Activated T-helper 17 cell treated with anti-CD3 and anti-CD28 coated beads, Interleukin-2, amount 50 U/mL, for 72 hours (primary cell): ENCODE results near the gene RCOR1. TPM values are rescaled to one million over a fixed set of nuclear protein-coding genes. Genes with fewer than 3 reads are reported as not detected.
A peak's percentile ranks its signal among the peaks of the same experiment; 100 is the strongest.
"Not testable (repeated sequence)": the region's sequence is repeated elsewhere in the genome, so short reads cannot be mapped to it uniquely, and the experiment has no call there.

Experiments
- ATAC-seq: fragments of 150-1000 bp; cut with Tn5 transposase; replicated peaks from 2 replicates; pipeline ENCODE4 v1.10.0; 2021; ENCODE audit warnings: mild to moderate bottlenecking, moderate library complexity
- H3K27ac Mint-ChIP-seq: one replicate; pipeline ENCODE4 v1.8.0; 2022; ENCODE audit warnings: mixed read lengths
- H3K27me3 Mint-ChIP-seq: one replicate; pipeline ENCODE4 v1.8.0; 2022; ENCODE audit warnings: mixed read lengths
- H3K36me3 Mint-ChIP-seq: one replicate; pipeline ENCODE4 v1.8.0; 2022; ENCODE audit warnings: low read depth, mild to moderate bottlenecking, mixed read lengths
- H3K4me1 Mint-ChIP-seq: one replicate; pipeline ENCODE4 v1.8.0; 2022; ENCODE audit warnings: mixed read lengths
- H3K4me3 Mint-ChIP-seq: one replicate; pipeline ENCODE4 v1.8.0; 2022; ENCODE audit warnings: mild to moderate bottlenecking, mixed read lengths
- H3K9me3 Mint-ChIP-seq: one replicate; pipeline ENCODE4 v1.8.0; 2022; ENCODE audit warnings: mixed read lengths
- total RNA-seq, 2 donors: library from RNA; stranded (reverse); gene quantifications; one replicate each; pipeline ENCODE4 v1.2.3, GENCODE V29; 2022

Gene RCOR1
- total RNA-seq, 2 donors from 2014 or later, result 16.4 to 23.6 TPM

DNA sequence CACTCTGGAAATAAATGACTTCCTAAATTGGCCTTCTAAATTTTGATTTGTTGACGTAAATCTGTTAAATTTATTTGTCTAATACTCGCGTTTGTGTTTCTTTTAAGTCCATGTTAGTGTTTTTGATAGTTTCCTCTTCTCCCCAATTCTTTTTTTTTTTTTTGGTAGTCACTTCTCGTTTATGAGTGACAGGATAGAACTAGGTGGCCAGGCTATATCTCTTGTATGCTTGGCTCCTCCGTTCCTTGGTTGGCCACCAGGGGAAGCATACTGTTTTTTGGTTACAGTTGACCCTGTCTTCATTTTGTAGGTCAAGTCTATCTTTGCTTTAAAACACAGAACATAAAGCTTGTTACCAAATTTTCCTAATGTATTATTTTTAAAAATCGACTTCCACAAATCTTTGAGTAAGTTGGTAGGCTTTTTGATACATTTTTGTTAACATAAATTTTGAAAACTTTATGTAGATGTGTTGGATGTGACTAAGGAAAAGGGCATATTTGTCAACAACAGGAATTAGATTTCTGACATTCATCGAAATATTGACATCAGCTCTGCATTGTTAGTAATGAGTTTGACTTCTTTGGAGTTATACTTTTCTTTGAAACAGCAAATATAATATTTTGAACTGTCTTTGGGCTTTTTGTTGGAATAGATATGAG is 2.2 kb downstream of the RCOR1 start:
- peaks cover 12% of the 10 kb centered on the region for H3K4me1 Mint-ChIP-seq
- peaks cover 48% of the 10 kb centered on the region for H3K36me3 Mint-ChIP-seq
- H3K4me3 Mint-ChIP-seq, result peak overlapping the region; percentile 80
- peak overlapping the region; percentile 74 for H3K27ac Mint-ChIP-seq
- ATAC-seq, result peak; percentile 30
- H3K27me3 Mint-ChIP-seq, result no peaks in the 10 kb centered on the region
- no peaks in the 10 kb centered on the region for H3K9me3 Mint-ChIP-seq

DNA sequence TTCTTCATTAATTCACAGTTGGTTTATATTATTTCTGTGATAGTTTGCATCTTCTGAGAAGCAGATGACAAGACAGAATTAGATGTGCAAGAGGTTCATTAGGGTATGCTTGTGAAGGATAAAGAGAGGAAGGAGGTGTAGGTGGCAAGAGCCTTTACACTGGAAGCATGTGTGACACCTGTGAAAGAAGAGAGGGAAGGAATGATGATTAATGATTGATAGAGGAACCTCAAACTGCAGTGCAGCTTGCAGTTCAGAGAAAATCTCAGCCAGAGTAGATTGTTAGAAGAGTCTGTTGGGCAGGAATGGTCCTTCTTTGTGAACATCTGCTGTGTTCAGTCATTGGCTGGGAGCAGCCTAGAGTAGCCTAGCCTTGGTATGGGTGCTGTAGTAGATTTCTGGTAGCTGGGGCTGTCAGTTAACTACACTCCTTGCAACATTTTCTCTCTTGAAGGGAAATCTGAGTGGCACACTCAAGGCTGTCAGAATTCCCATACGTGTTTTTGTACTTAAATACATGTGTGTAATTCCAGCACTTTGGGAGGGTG is 9.0 kb downstream of the RCOR1 start:
- Mint-ChIP-seq H3K4me1 (peaks cover 19% of the 10 kb centered on the region), H3K36me3 (peaks cover 36% of the 10 kb centered on the region), H3K9me3 (no peaks in the 10 kb centered on the region), H3K4me3 (no peak overlapping the region), H3K27me3 (no peaks in the 10 kb centered on the region), H3K27ac (no peak overlapping the region)
- ATAC-seq, result no peak

DNA sequence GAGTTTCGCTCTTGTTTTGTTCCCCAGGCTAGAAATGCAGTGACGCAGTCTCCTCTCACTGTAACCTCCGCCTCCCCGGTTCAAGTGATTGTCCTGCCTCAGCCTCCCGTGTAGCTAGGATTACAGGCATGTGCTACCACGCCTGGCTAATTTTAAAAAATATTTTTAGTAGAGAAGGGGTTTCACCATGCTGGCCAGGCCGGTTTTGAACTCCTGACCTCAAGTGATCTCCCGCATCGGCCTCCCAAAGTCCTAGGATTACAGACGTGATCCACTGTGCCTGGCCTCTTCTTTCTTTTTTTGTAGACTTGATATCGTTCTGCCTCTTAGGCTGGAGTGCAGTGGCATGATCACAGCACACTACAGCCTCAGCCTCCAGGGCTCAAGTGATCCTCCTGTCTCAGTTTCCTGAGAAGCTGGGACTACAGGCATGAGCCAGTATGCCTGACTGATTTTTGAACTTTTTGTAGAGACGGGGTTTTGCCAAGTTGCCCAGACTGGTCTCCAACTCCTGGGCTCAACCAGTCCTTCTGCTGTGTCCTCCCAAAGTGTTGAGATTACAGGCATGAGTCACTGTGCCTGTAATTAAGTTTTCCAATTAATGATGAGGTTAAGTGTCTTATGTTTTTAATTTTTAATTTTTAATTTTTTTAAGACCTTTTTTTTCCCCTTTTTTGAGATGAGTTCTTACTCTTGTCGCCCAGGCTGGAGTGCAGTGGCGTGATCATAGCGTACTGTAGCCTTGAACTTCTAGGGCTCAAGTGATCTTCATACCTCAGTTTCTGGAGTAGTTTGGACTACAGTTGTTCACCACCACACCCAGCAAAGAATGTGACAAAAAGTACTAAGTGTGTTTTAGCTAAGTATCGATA is 10.2 kb downstream of the RCOR1 start:
- no peak for ATAC-seq

DNA sequence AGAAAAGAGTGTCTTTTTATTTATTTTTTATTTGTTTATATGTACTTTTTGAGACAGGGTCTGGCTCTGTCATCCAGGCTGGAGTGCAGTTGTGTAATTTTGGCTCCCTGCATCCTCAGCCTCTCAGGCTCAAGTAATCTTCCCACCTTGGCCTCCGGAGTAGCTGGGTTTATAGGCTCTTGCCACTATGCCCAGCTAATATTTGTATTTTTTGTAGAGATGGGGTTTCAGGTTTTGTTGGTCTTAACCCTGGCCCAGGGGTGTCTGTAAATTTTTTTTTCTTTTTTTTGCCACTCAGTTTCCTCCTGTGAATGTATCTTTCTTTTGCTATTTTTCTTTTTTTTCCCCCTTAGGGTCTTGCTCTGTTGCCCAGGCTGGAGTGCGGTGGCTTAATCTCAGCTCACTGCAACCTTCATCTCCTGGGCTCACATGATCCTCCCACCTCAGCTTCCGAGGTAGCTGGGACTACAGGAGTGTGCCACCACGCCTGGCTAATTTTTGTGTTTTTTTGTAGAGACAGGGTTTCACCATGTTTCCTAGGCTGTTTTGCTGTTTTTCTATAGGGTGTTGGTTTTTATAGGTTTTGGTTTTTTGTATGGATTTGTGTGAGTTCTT is 11.0 kb downstream of the RCOR1 start:
- no peaks in the 10 kb centered on the region for H3K27me3 Mint-ChIP-seq
- peaks cover 32% of the 10 kb centered on the region for H3K36me3 Mint-ChIP-seq
- H3K4me3 Mint-ChIP-seq, result no peak overlapping the region
- H3K9me3 Mint-ChIP-seq, result no peaks in the 10 kb centered on the region
- H3K4me1 Mint-ChIP-seq, result peaks cover 27% of the 10 kb centered on the region
- ATAC-seq, result no peak
- no peak overlapping the region for H3K27ac Mint-ChIP-seq

More for the DNA sequence above, 10.2 kb downstream of the RCOR1 start:
- H3K27me3 Mint-ChIP-seq, result no peaks in the 10 kb centered on the region
- H3K27ac Mint-ChIP-seq, result no peak overlapping the region
- H3K36me3 Mint-ChIP-seq, result peaks cover 33% of the 10 kb centered on the region
- peaks cover 22% of the 10 kb centered on the region for H3K4me1 Mint-ChIP-seq
- no peak overlapping the region for H3K4me3 Mint-ChIP-seq
- H3K9me3 Mint-ChIP-seq, result no peaks in the 10 kb centered on the region

DNA sequence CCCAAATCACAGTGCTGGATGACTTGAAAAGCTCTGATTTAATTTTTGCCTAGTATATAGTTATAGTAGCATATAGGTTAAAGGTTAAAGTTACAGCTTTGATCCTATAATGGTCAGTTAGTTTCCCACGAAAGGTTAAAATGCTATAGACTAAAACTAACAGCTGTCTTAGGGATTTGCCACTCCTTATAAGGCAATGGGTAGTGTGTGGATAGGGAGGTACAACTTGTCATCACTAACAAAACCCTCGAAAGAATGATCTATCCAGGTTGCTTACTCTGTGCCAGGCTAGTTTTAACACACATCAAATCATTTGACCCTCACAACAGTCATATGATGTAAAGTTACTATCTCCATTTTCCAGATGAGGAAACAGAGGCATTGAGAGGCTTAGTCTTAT is 11.7 kb downstream of the RCOR1 start:
- H3K4me1 Mint-ChIP-seq, result peaks cover 27% of the 10 kb centered on the region
- H3K4me3 Mint-ChIP-seq, result no peak overlapping the region
- peaks cover 27% of the 10 kb centered on the region for H3K36me3 Mint-ChIP-seq
- H3K27ac Mint-ChIP-seq, result no peak overlapping the region
- H3K27me3 Mint-ChIP-seq, result no peaks in the 10 kb centered on the region
- H3K9me3 Mint-ChIP-seq, result no peaks in the 10 kb centered on the region
- no peak for ATAC-seq

DNA sequence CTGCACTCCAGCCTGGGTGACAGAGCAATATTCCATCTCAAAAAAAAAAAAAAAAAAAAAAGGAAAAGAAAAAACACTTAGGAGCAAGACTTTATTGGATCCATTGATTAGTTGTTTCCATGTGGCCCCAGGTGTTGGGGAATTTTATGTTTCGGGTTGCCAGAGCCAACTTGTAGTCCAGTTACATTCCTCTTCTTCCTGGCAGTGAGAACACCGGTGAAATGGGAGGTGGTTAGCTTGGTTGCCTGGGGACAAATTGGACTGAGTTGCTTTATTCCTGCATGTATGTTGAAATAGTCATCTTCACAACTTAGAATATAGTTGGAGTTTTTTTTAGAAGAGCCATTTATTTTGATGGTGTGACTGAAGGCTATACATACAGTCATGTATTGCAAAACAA is 12.6 kb downstream of the RCOR1 start:
- Mint-ChIP-seq H3K9me3 (no peaks in the 10 kb centered on the region), H3K36me3 (peaks cover 26% of the 10 kb centered on the region), H3K4me3 (no peak overlapping the region), H3K27me3 (no peaks in the 10 kb centered on the region), H3K27ac (no peak overlapping the region), H3K4me1 (peaks cover 27% of the 10 kb centered on the region)
- no peak for ATAC-seq

DNA sequence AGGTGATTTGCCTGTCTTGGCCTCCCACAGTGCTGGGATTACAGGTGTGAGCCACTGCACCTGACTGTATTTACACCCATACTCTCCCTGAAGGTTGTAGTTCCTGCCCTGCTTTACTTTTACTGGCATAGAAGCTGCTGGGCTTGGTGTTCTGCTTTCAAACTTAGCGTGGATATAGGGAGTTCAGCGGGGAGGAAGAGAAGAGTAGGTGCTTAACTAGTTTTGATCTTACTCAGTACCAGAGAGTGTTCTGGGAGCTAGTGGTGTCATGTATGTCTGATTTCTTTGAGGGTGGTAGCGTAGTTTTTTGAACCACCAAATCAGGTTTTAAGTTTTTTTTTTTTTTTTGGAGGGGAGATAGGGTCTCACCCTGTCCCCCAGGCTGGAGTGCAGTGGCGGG is 13.8 kb downstream of the RCOR1 start:
- Mint-ChIP-seq H3K27ac (peak overlapping the region; percentile 48), H3K9me3 (no peaks in the 10 kb centered on the region), H3K27me3 (no peaks in the 10 kb centered on the region), H3K4me3 (peak overlapping the region; percentile 59), H3K36me3 (peaks cover 26% of the 10 kb centered on the region), H3K4me1 (peaks cover 31% of the 10 kb centered on the region)
- peak; percentile 80 for ATAC-seq

DNA sequence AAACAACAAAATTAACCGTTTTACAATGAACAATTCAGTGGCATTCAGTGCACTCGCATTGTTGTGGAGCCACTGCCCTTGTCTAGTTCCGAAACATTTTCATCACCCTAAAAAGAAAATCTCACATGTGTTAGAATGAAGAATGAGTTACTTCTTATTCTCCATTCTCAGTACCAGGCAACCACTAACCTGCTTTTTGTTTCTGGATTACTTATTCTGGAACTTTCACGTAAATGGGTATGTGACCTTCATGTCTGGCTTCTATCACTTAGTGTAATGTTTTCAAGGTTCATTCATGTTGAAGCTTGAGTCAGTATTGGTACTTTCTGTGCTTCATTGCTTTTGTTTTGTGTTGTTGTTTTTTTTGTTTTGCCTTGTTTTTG is 15.6 kb downstream of the RCOR1 start:
- peak; percentile 90 for ATAC-seq
- no peaks in the 10 kb centered on the region for H3K9me3 Mint-ChIP-seq
- peaks cover 30% of the 10 kb centered on the region for H3K4me1 Mint-ChIP-seq
- peak overlapping the region; percentile 86 for H3K27ac Mint-ChIP-seq
- H3K36me3 Mint-ChIP-seq, result peaks cover 20% of the 10 kb centered on the region
- no peaks in the 10 kb centered on the region for H3K27me3 Mint-ChIP-seq
- H3K4me3 Mint-ChIP-seq, result peak overlapping the region; percentile 50

DNA sequence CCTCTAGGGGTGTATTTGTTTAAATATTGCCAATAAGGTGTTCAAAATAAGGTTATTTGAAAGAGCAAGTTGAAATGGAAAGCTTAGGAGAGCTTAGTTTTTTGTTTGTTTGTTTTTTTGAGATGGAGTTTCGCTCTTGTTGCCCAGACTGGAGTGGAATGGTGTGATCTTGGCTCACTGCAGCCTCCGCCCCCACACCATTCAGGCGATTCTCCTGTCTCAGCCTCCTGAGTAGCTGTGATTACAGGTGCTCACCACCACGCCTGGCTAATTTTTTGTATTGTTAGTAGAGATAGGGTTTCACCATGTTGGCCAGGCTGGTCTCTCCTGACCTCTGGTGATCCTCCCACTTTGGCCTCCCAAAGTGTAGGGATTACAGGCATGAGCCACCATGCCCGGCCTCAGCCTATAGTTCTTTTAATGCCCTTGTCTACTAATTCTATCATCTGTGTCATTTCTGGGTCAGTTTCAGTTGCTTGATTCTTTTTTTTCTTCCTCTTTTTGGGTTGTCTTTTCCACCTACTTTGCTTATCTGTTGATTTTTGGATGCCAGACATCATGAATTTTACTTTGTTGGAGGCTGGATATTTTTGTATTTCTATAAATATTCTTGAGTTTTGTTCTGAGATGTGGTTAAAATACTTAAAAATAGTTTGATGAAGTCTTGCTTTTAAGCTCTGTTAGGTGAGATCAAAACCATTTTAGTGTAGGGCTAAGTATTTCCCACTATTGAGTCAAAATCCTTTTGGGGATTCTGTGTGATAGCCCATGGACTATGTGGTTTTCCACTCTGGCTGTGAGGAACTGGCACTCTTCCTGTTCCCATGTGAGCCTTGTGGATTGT is 18.7 kb downstream of the RCOR1 start:
- no peaks in the 10 kb centered on the region for H3K27me3 Mint-ChIP-seq
- peak overlapping the region; percentile 42 for H3K27ac Mint-ChIP-seq
- no peak overlapping the region for H3K4me3 Mint-ChIP-seq
- peaks cover 13% of the 10 kb centered on the region for H3K36me3 Mint-ChIP-seq
- peaks cover 19% of the 10 kb centered on the region for H3K4me1 Mint-ChIP-seq
- no peaks in the 10 kb centered on the region for H3K9me3 Mint-ChIP-seq
- no peak for ATAC-seq

DNA sequence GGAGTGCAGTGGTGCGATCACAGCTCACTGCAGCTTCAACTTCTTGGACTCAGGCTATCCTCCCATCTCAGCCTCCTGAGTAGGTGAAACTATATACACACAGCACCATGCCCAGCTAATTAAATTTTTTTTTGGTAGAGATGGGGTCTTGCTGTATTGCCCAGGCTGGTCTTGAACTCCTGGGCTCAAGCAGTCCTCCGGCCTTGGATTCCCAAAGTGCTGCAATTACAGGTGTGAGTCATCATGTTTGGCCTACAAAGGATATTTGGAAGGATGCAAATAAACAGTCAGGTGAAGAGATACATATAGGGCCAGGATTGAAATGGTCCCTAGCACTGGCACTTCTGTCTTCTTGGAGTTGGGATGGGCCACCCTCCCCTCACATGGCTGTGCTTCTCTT is 23.9 kb downstream of the RCOR1 start:
- no peaks in the 10 kb centered on the region for H3K9me3 Mint-ChIP-seq
- peaks cover 13% of the 10 kb centered on the region for H3K36me3 Mint-ChIP-seq
- no peaks in the 10 kb centered on the region for H3K27me3 Mint-ChIP-seq
- no peak overlapping the region for H3K4me3 Mint-ChIP-seq
- H3K4me1 Mint-ChIP-seq, result peaks cover 32% of the 10 kb centered on the region
- no peak for ATAC-seq
- H3K27ac Mint-ChIP-seq, result no peak overlapping the region

DNA sequence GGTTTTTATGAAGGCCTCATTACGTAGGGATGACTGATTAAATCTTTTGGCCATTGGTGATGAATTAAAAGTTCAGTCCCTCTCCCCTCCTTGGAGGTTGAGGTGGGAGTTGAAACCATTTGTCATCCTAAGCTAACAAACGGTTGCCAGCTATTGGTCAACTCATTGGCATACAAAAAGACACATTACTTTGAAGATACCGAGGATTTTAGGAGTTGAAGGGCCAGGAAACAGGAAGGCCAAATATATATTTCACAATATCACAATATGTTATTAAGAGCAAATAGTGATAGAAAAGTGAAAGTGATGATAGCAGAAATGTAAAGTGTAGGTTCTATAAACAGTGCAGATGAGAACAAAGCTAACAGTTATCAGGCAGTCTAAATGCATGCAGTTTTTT is 24.4 kb downstream of the RCOR1 start:
- Mint-ChIP-seq H3K9me3 (no peaks in the 10 kb centered on the region), H3K4me1 (peaks cover 35% of the 10 kb centered on the region), H3K27ac (no peak overlapping the region), H3K36me3 (peaks cover 18% of the 10 kb centered on the region), H3K27me3 (no peaks in the 10 kb centered on the region), H3K4me3 (no peak overlapping the region)
- no peak for ATAC-seq

DNA sequence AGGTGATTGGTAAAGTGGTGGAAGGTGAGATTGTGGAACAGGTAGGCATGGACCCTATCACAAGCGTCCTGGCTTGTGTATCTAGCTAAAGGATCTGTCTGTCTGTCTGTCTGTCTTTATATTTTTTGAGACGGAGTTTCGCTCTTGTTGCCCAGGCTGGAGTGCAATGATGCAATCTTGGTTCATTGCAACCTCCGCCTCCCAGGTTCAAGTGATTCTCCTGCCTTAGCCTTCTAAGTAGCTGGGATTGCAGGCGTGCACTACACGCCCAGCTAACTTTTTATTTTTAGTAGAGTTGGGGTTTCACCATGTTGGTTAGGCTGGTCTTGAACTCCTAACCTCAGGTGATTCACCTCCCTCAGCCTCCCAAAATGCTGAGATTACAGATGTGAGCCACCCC is 26.6 kb downstream of the RCOR1 start:
- not testable (repeated sequence) for ATAC-seq, H3K27me3 Mint-ChIP-seq, H3K9me3 Mint-ChIP-seq, H3K27ac Mint-ChIP-seq, H3K4me3 Mint-ChIP-seq
- Mint-ChIP-seq H3K36me3 (peaks cover 20% of the 10 kb centered on the region), H3K4me1 (peaks cover 47% of the 10 kb centered on the region)

DNA sequence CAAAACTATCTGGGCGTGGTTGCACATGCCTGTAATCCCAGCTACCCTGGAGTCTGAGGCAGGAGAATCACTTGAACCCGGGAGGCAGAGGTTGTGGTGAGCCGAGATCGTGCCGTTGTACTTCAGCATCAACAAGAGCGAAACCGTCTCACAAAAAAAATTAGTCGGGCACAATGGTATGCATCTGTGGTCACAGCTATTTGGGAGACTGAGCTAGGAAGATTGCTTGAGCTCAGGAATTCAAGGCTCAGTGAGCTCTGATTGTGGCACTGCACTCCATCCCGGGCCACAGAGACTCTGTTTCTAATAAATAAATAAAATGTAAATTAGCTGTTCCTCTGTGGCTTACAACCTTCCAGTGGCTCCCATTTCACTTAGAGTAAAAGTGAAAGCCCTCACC is 28.0 kb downstream of the RCOR1 start:
- Mint-ChIP-seq H3K27me3 (no peaks in the 10 kb centered on the region), H3K4me3 (no peak overlapping the region), H3K4me1 (peaks cover 47% of the 10 kb centered on the region), H3K9me3 (no peaks in the 10 kb centered on the region), H3K27ac (no peak overlapping the region), H3K36me3 (peaks cover 20% of the 10 kb centered on the region)
- ATAC-seq, result no peak
